Measurements from ENCODE around the gene ING5.

GRCh38 chr2:241730671-241731293, 28.9 kb downstream of the ING5 start:
- TF ChIP-seq POLR2AphosphoS5 (IDR thresholded peaks at IDR 0.05; ENCODE audit: low read depth, low read length) (no peak), TAF1 (IDR thresholded peaks at IDR 0.05; ENCODE audit: borderline replicate concordance, insufficient read depth, low read length) (no peak), SIN3A (IDR thresholded peaks at IDR 0.05; ENCODE audit: borderline replicate concordance, insufficient read depth, low read length) (no peak), REST (IDR thresholded peaks at IDR 0.05; ENCODE audit: insufficient read depth in 1 of 2, low read depth in 2 of 2, low read length in 2 of 2) (no peak), FOXP2 (optimal IDR thresholded peaks at IDR 0.05; ENCODE audit: borderline replicate concordance, extremely low read depth, extremely low read length, insufficient read depth) (no peak)
